ENCODE measurements around the gene ADARB2. TPM values are rescaled to one million over a fixed set of nuclear protein-coding genes. Genes with fewer than 3 reads are reported as not detected.

The ADARB2 gene
- total RNA-seq, 3 donors from 2014 or later (not counting 1 experiment from before 2014, with no cell fraction given) = 0.27 to 0.78 (median 0.40) TPM

GRCh38 chr10:1149793-1150637 lies 587.3 kb downstream of the ADARB2 start:
- Mint-ChIP-seq H3K4me1 (peaks cover 6 to 18% of the 10 kb centered on the region in 2 donors), H3K36me3 (peaks cover 17% of the 10 kb centered on the region), H3K27me3 (ENCODE audit: low read depth in 2 of 2) (peaks cover 14 to 18% of the 10 kb centered on the region in 2 donors), H3K4me3 (no peak overlapping the region), H3K9me3 (peaks cover 0 to 6% of the 10 kb centered on the region in 2 donors), H3K27ac (peak overlapping the region in 1 of 2 donors; percentile 37)
- WGBS (ENCODE audit: insufficient coverage) = 68% methylated on average over 23 of the region's 23 CpGs
- Histone ChIP-seq H3K9me3 (ENCODE audit: control insufficient read depth, insufficient read depth, low read length) (peaks cover 4% of the 10 kb centered on the region), H3K4me1 (ENCODE audit: control insufficient read depth, insufficient read depth, low read length) (peaks cover 5% of the 10 kb centered on the region), H3K36me3 (ENCODE audit: control insufficient read depth, insufficient read depth, low read length) (no peaks in the 10 kb centered on the region), H3K4me3 (ENCODE audit: low read length) (no peak overlapping the region), H3K27me3 (ENCODE audit: control insufficient read depth, insufficient read depth, low read length) (no peaks in the 10 kb centered on the region), H3K27ac (ENCODE audit: low read length) (no peak overlapping the region)
- TF ChIP-seq, protein P1, sequence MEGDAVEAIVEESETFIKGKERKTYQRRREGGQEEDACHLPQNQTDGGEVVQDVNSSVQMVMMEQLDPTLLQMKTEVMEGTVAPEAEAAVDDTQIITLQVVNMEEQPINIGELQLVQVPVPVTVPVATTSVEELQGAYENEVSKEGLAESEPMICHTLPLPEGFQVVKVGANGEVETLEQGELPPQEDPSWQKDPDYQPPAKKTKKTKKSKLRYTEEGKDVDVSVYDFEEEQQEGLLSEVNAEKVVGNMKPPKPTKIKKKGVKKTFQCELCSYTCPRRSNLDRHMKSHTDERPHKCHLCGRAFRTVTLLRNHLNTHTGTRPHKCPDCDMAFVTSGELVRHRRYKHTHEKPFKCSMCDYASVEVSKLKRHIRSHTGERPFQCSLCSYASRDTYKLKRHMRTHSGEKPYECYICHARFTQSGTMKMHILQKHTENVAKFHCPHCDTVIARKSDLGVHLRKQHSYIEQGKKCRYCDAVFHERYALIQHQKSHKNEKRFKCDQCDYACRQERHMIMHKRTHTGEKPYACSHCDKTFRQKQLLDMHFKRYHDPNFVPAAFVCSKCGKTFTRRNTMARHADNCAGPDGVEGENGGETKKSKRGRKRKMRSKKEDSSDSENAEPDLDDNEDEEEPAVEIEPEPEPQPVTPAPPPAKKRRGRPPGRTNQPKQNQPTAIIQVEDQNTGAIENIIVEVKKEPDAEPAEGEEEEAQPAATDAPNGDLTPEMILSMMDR (IDR thresholded peaks at IDR 0.05) = no peak
- intact Hi-C loops (cut with micrococcal nuclease) = no loop called here
- ATAC-seq (peak; percentile 77 to 90 (median 84)), DNase-seq (peak in 1 of 2 donors; percentile 33)

DNA sequence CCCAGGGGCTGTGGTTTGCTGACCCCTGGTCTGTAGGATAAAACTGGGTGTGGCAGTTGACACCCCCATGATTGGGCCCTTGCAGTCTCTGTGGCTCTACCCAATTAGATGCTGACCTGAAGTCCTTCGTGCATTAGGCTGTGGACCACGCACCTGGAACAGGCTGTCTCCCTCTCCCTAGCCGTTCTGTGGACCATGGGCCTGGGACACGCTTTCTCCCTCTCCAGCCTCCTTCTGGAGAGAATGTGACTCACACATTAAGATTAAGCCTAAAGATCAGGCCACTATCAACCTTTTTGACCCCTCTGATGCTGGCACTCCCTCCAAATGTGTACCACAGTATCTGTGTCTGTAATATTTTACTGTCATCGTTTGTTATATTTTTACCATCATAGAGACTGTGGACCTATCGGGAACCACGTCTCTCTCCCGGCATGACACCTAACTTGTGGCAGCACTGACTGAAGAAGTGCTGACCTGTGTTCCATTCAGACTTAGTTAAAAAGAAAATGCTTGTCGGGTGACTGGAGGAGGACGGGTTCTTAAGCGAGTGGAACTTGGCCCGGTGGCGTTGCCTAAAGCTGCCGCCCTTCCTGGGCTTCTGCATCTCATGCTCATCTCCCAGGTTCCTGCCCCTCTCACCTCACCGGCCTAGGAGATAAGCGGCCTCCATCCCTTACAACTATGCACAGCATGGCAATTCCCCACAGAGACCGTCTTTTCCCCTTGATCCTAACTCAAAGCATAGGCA lies 588.3 kb downstream of the ADARB2 start:
- no peak for DNase-seq
- Mint-ChIP-seq H3K27ac (peak overlapping the region in 1 of 2 donors; percentile 37), H3K36me3 (peaks cover 17% of the 10 kb centered on the region), H3K27me3 (ENCODE audit: low read depth in 2 of 2) (peaks cover 15 to 27% of the 10 kb centered on the region in 2 donors), H3K4me1 (peaks cover 6 to 17% of the 10 kb centered on the region in 2 donors), H3K4me3 (no peak overlapping the region), H3K9me3 (peaks cover 0 to 6% of the 10 kb centered on the region in 2 donors)
- H3K27me3 ChIP-seq (ENCODE audit: control insufficient read depth, insufficient read depth, low read length) = no peaks in the 10 kb centered on the region
- no peaks in the 10 kb centered on the region for H3K36me3 ChIP-seq (ENCODE audit: control insufficient read depth, insufficient read depth, low read length)
- H3K27ac ChIP-seq (ENCODE audit: low read length) = no peak overlapping the region
- peaks cover 5% of the 10 kb centered on the region for H3K4me1 ChIP-seq (ENCODE audit: control insufficient read depth, insufficient read depth, low read length)
- TF ChIP-seq, protein P1 (IDR thresholded peaks at IDR 0.05) = no peak
- intact Hi-C loops (cut with micrococcal nuclease) = no loop called here
- ATAC-seq = no peak
- no peak overlapping the region for H3K4me3 ChIP-seq (ENCODE audit: low read length)
- H3K9me3 ChIP-seq (ENCODE audit: control insufficient read depth, insufficient read depth, low read length) = peaks cover 4% of the 10 kb centered on the region
- 92% methylated on average over 17 of the region's 17 CpGs for WGBS (ENCODE audit: insufficient coverage)

DNA sequence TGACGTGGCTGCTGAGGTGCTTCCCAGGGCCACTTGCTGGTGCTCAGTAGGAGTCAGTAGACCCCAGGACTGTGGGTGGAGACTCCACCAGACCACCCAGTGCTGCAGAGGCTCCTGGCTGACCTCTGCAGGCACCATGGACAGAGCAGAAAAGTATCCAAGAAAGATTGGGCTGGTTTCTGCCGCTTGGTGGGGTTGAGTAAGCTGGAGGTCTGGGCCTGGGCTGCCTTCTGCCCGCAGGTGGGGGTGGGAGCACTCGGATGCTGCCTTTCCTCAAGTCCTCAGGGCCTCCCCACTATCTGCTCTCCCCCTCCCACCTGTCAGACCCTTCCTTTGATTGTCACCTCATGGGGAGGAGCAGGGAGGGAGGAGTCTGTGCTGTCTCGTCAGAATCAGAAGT lies 589.5 kb downstream of the ADARB2 start:
- ATAC-seq = no peak
- 82% methylated on average over 2 of the region's 5 CpGs for WGBS (ENCODE audit: insufficient coverage)

More for the DNA sequence above, 589.5 kb downstream of the ADARB2 start:
- H3K27ac ChIP-seq (ENCODE audit: low read length) = no peak overlapping the region
- peaks cover 19 to 38% of the 10 kb centered on the region in 2 donors for H3K27me3 Mint-ChIP-seq (ENCODE audit: low read depth in 2 of 2)
- H3K9me3 Mint-ChIP-seq = peaks cover 0 to 6% of the 10 kb centered on the region in 2 donors
- peaks cover 5% of the 10 kb centered on the region for H3K4me1 ChIP-seq (ENCODE audit: control insufficient read depth, insufficient read depth, low read length)
- TF ChIP-seq, protein P1 (IDR thresholded peaks at IDR 0.05) = no peak
- no peaks in the 10 kb centered on the region for H3K27me3 ChIP-seq (ENCODE audit: control insufficient read depth, insufficient read depth, low read length)
- no peak for DNase-seq
- H3K4me3 Mint-ChIP-seq = no peak overlapping the region
- no peak overlapping the region for H3K4me3 ChIP-seq (ENCODE audit: low read length)
- intact Hi-C loops (cut with micrococcal nuclease) = no loop called here
- H3K27ac Mint-ChIP-seq = no peak overlapping the region
- peaks cover 4% of the 10 kb centered on the region for H3K9me3 ChIP-seq (ENCODE audit: control insufficient read depth, insufficient read depth, low read length)
- peaks cover 6 to 15% of the 10 kb centered on the region in 2 donors for H3K4me1 Mint-ChIP-seq
- peaks cover 17% of the 10 kb centered on the region for H3K36me3 Mint-ChIP-seq
- no peaks in the 10 kb centered on the region for H3K36me3 ChIP-seq (ENCODE audit: control insufficient read depth, insufficient read depth, low read length)
